NOMO-1 treated with dmso at 0.1 percent for 144 hours (cell line): ENCODE data around the gene AVPI1.
"Not testable (repeated sequence)": the region's sequence is repeated elsewhere in the genome, so short reads cannot be mapped to it uniquely, and the experiment has no call there.

Source experiments
- DNase-seq: peaks from one replicate; lab custom pipeline; 2025; ENCODE audit not compliant: unreplicated experiment; lab: John Stamatoyannopoulos, UW

The AVPI1 gene

GRCh38 chr10:97684368-97684713 is 2.7 kb downstream of the AVPI1 start:
- DNase-seq: not testable (repeated sequence)

- no peak for DNase-seq
Measured at GRCh38 chr10:97683556-97684367, 3.3 kb downstream of the AVPI1 start.

GRCh38 chr10:97682042-97682441 is 5.0 kb downstream of the AVPI1 start:
- no peak for DNase-seq

GRCh38 chr10:97679594-97679993 is 7.4 kb downstream of the AVPI1 start:
- no peak for DNase-seq

- peak; percentile 31 for DNase-seq
Measured at GRCh38 chr10:97676770-97677581, 10.1 kb downstream of the AVPI1 start.

GRCh38 chr10:97675222-97675621 is 11.8 kb downstream of the AVPI1 start:
- no peak for DNase-seq

- DNase-seq: no peak
Measured at GRCh38 chr10:97673736-97674525, 13.1 kb downstream of the AVPI1 start.

- DNase-seq: no peak
Measured at GRCh38 chr10:97669571-97669970, 17.5 kb downstream of the AVPI1 start.

GRCh38 chr10:97667463-97667862 is 19.6 kb downstream of the AVPI1 start:
- no peak for DNase-seq

GRCh38 chr10:97666992-97667391 is 20.0 kb downstream of the AVPI1 start:
- no peak for DNase-seq

- no peak for DNase-seq
Measured at GRCh38 chr10:97664282-97664850, 22.7 kb downstream of the AVPI1 start.

- DNase-seq: no peak
Measured at GRCh38 chr10:97659589-97659988, 27.5 kb downstream of the AVPI1 start.

GRCh38 chr10:97656777-97657176 is 30.3 kb downstream of the AVPI1 start:
- no peak for DNase-seq

GRCh38 chr10:97651773-97652172 is 35.3 kb downstream of the AVPI1 start:
- no peak for DNase-seq

- DNase-seq: no peak
Measured at GRCh38 chr10:97650726-97651125, 36.3 kb downstream of the AVPI1 start.

GRCh38 chr10:97649405-97649750 is 37.7 kb downstream of the AVPI1 start:
- DNase-seq: not testable (repeated sequence)

GRCh38 chr10:97648562-97649404 is 38.3 kb downstream of the AVPI1 start:
- DNase-seq: no peak

- DNase-seq: no peak
Measured at GRCh38 chr10:97647556-97647955, 39.5 kb downstream of the AVPI1 start.

GRCh38 chr10:97644936-97645335 is 42.1 kb downstream of the AVPI1 start:
- no peak for DNase-seq

- DNase-seq: no peak
Measured at GRCh38 chr10:97643441-97643985, 43.5 kb downstream of the AVPI1 start.
